Uterus (tissue), 4 donors: Measurements from ENCODE around the gene FAM200C. TPM values are rescaled to one million over a fixed set of nuclear protein-coding genes. Genes with fewer than 3 reads are reported as not detected.

ENCODE experiments used
- DNase-seq, 2 donors: peaks; one replicate each; pipeline ENCODE4 v3.0.0-alpha.2; 2019 to 2020
- H3K27ac ChIP-seq, 2 donors: fragments of 200-600 bp; sonication (generic); 1 replicate in 1 of 2; 2 replicates in 1 of 2; pipeline ENCODE4 v1.5.1; 2016 to 2018
- H3K27me3 ChIP-seq, 2 donors: fragments of 200-600 bp; sonication (generic); one replicate each; pipeline ENCODE4 v1.5.1; 2018 to 2019; ENCODE audit warnings: control low read depth in 1 of 2
- H3K36me3 ChIP-seq, 2 donors: fragments of 200-600 bp; sonication (generic); one replicate each; pipeline ENCODE4 v1.5.1; 2019; ENCODE audit warnings: control low read depth in 1 of 2
- H3K4me1 ChIP-seq, 2 donors: fragments of 200-600 bp; sonication (generic); one replicate each; pipeline ENCODE4 v1.5.1; 2018 to 2019; ENCODE audit warnings: control low read depth in 1 of 2
- H3K4me3 ChIP-seq, 2 donors: fragments of 200-600 bp; sonication (generic); 1 replicate in 1 of 2; 2 replicates in 1 of 2; pipeline ENCODE4 v1.5.1; 2018 to 2019; ENCODE audit warnings: mild to moderate bottlenecking in 1 of 2
- H3K9me3 ChIP-seq, 2 donors: fragments of 200-600 bp; sonication (generic); one replicate each; pipeline ENCODE4 v1.5.1; 2019; ENCODE audit warnings: control low read depth in 1 of 2
- POLR2A ChIP-seq, 2 donors: fragments of 450-650 bp; IDR thresholded peaks; one replicate each; pipeline ENCODE4 v1.6.1; 2016; ENCODE audit warnings: antibody characterized with exemption in 2 of 2, mild to moderate bottlenecking in 1 of 2, moderate library complexity in 1 of 2
- intact Hi-C: fragments of 100-400 bp; cut with DNase I; formaldehyde crosslinking; loops from one replicate; pipeline ENCODE4 v1.15.1; 2023; ENCODE audit warnings: low total_unique reads
- total RNA-seq, 4 donors: library from RNA; depleted of rRNA in 3 of 4; stranded (reverse); fragments of >200 nt in 3 of 4; gene quantifications; one replicate each; pipeline versions ENCODE4 v1.1.0 to v1.2.4, GENCODE V29; 2014 to 2023
- TF ChIP-seq, protein P1 (sequence below), 4 experiments: fragments of 200-600 bp in 2 of 4; fragments of 450-650 bp in 2 of 4; sonication (generic) in 2 of 4; IDR thresholded peaks; one replicate each; pipeline ENCODE4 v1.5.1; 2016 to 2019; ENCODE audit warnings: antibody characterized with exemption in 4 of 4, mild to moderate bottlenecking in 2 of 4, moderate library complexity in 1 of 4
- donor health status: DM: yes; HTN: yes; CAD: no.

The FAM200C gene
- total RNA-seq, 4 donors from 2014 or later = 6.1 to 34.1 (median 18.4) TPM

DNA sequence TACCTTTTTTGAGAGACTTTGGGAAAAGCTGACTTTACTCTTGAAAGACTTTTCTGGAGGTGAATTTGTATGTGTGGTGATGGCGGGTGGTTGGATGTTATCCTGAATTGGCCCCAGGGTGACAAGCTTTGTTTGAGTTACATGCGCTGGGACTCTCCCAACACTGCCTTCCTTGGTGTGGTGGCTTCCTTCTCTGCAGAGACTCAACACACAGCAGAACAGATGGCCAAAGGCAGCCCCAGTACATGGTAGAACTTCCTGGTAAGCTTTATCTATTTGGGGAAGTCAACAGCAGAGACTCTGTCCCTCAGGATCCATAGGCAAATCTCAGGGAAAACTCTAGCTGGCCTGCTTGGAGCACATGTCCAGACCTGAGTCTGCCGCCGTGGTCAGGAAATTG lies 47.5 kb downstream of the FAM200C start:
- H3K36me3 ChIP-seq = no peaks in the 10 kb centered on the region
- no peaks in the 10 kb centered on the region for H3K9me3 ChIP-seq
- TF ChIP-seq, protein P1, sequence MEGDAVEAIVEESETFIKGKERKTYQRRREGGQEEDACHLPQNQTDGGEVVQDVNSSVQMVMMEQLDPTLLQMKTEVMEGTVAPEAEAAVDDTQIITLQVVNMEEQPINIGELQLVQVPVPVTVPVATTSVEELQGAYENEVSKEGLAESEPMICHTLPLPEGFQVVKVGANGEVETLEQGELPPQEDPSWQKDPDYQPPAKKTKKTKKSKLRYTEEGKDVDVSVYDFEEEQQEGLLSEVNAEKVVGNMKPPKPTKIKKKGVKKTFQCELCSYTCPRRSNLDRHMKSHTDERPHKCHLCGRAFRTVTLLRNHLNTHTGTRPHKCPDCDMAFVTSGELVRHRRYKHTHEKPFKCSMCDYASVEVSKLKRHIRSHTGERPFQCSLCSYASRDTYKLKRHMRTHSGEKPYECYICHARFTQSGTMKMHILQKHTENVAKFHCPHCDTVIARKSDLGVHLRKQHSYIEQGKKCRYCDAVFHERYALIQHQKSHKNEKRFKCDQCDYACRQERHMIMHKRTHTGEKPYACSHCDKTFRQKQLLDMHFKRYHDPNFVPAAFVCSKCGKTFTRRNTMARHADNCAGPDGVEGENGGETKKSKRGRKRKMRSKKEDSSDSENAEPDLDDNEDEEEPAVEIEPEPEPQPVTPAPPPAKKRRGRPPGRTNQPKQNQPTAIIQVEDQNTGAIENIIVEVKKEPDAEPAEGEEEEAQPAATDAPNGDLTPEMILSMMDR (IDR thresholded peaks at IDR 0.05) = no peak
- no peak for TF ChIP-seq POLR2A (IDR thresholded peaks at IDR 0.05)
- H3K4me1 ChIP-seq = no peaks in the 10 kb centered on the region
- DNase-seq = no peak
- no peak overlapping the region for H3K27ac ChIP-seq
- H3K4me3 ChIP-seq = no peak overlapping the region
- intact Hi-C loops = no loop called here
- no peaks in the 10 kb centered on the region for H3K27me3 ChIP-seq

DNA sequence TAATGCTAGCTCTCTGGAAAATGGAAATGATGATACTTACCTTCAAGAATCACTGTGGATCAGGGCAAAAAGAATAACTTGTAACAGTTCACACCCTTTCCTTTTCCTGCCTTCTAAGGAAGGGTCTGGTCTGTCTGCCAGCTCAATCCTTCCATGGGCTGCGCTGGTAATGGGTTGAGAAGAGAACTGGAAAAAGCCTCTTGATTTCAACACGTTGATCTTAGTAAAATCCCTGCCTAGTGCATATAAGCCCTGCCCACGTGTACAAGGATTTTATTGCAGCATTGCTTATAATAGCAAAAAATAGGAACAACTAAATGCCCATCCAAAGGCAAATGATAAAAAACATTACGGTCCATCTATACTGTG lies 49.9 kb downstream of the FAM200C start:
- no peaks in the 10 kb centered on the region for H3K27me3 ChIP-seq
- no peaks in the 10 kb centered on the region for H3K4me1 ChIP-seq
- H3K36me3 ChIP-seq = no peaks in the 10 kb centered on the region
- H3K27ac ChIP-seq = no peak overlapping the region
- intact Hi-C loops = loop anchor here (5.0 to 10.0 kb wide), 2 partner anchors 155 to 328 kb away; no protein-coding TSS in a partner anchor
- H3K4me3 ChIP-seq = no peak overlapping the region
- no peak for DNase-seq
- no peaks in the 10 kb centered on the region for H3K9me3 ChIP-seq
- no peak for TF ChIP-seq POLR2A (IDR thresholded peaks at IDR 0.05)
- TF ChIP-seq, protein P1 (IDR thresholded peaks at IDR 0.05) = no peak

DNA sequence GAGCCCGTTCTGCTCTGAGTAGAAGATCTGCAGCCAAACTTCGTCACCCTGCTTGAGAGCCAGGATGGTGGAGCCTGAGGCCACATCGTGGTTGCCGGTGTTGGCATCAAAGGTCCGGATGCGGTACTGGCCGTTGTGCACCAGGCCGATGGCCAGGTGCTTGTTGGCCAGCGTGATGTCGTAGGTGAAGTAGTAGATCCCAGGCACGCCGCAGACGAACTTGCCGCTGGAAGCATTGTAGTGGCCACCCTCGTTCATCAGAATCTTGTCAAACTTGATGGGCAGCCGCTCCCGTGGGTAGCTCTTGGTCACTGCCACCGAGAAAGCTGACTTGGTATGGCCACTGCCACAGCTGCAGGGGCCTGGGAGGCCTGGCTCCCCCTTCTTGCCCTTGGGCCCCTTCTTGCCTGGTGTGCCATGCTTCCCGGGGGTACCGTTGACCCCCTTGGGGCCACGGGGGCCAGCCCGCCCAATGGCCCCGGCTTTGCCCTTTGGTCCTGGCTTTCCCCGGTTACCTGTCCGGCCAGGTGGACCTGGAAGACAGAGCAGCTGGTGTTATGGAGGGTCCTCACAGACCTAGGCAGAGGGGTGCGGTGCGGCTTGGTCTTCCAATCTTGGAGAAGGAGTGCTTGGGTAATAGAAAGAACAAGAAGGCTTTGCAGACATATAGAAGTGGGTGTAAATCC lies 50.5 kb downstream of the FAM200C start:
- H3K9me3 ChIP-seq = no peaks in the 10 kb centered on the region
- TF ChIP-seq POLR2A (IDR thresholded peaks at IDR 0.05) = no peak
- TF ChIP-seq, protein P1 (IDR thresholded peaks at IDR 0.05) = no peak
- H3K27ac ChIP-seq = no peak overlapping the region
- no peak overlapping the region for H3K4me3 ChIP-seq
- no peaks in the 10 kb centered on the region for H3K27me3 ChIP-seq
- intact Hi-C loops = loop anchor here (5.0 to 10.0 kb wide), 2 partner anchors 155 to 327 kb away; no protein-coding TSS in a partner anchor
- no peaks in the 10 kb centered on the region for H3K4me1 ChIP-seq
- DNase-seq = no peak
- H3K36me3 ChIP-seq = no peaks in the 10 kb centered on the region

DNA sequence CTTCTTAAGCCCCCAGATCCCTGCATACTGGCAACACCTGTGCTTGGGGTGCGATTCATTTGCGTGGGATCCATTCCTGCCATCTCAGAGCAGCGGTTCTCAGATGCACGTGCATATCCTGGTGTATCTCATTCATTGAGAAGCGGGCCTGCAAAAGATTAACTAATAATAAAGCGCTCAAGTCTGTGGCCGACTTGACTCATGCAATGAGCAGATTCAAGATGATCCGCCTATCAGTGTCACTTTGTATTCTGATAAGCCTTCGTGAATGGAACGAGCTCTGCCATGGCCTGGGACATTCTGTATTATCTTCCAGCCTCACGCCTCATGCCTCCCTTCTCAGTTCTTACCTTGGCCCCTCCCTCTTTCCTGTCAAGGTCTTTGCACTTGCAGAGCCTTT lies 51.8 kb downstream of the FAM200C start:
- intact Hi-C loops = loop anchor here (5.0 to 10.0 kb wide), 2 partner anchors 153 to 326 kb away; no protein-coding TSS in a partner anchor
- Histone ChIP-seq H3K9me3 (no peaks in the 10 kb centered on the region), H3K4me3 (no peak overlapping the region), H3K27me3 (no peaks in the 10 kb centered on the region), H3K4me1 (no peaks in the 10 kb centered on the region), H3K27ac (no peak overlapping the region), H3K36me3 (no peaks in the 10 kb centered on the region)
- no peak for DNase-seq
- TF ChIP-seq POLR2A (IDR thresholded peaks at IDR 0.05) = no peak
- TF ChIP-seq, protein P1 (IDR thresholded peaks at IDR 0.05) = no peak

DNA sequence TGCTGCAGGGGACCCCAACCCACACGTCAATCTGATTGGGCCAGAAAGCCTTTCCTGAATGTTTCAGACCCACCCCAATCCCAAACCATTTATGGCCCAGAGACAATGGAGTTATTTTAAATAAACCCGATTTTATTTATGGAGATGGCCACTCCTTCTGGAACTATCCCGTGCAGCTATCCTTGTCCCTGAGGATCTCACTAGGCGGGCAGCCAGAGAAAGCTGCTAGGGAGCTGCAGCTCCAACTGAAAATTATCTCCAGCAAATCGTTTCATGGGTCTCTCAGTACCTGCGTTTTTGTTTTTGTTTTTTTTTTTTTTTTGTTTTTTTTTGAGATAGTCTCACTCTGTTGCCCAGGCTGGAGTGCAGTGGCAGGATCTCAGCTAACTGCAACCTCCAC lies 52.4 kb downstream of the FAM200C start:
- no peak for DNase-seq
- Histone ChIP-seq H3K4me1 (no peaks in the 10 kb centered on the region), H3K27me3 (no peaks in the 10 kb centered on the region), H3K9me3 (no peaks in the 10 kb centered on the region), H3K4me3 (no peak overlapping the region), H3K36me3 (no peaks in the 10 kb centered on the region), H3K27ac (no peak overlapping the region)
- TF ChIP-seq POLR2A (IDR thresholded peaks at IDR 0.05) = no peak
- TF ChIP-seq, protein P1 (IDR thresholded peaks at IDR 0.05) = no peak
- intact Hi-C loops = loop anchor here (5.0 to 10.0 kb wide), 2 partner anchors 153 to 325 kb away; no protein-coding TSS in a partner anchor
